GM19328 (cell line): Measurements from ENCODE around the gene SURF2.
"Not testable (repeated sequence)": the region's sequence is repeated elsewhere in the genome, so short reads cannot be mapped to it uniquely, and the experiment has no call there.

ENCODE experiments used
- ATAC-seq: cut with Tn5 transposase; IDR thresholded peaks from one replicate; pipeline ENCODE4 v1.9.1; 2021; ENCODE audit warnings: mild to moderate bottlenecking, moderate library complexity; ENCODE audit not compliant: unreplicated experiment

Gene SURF2

DNA sequence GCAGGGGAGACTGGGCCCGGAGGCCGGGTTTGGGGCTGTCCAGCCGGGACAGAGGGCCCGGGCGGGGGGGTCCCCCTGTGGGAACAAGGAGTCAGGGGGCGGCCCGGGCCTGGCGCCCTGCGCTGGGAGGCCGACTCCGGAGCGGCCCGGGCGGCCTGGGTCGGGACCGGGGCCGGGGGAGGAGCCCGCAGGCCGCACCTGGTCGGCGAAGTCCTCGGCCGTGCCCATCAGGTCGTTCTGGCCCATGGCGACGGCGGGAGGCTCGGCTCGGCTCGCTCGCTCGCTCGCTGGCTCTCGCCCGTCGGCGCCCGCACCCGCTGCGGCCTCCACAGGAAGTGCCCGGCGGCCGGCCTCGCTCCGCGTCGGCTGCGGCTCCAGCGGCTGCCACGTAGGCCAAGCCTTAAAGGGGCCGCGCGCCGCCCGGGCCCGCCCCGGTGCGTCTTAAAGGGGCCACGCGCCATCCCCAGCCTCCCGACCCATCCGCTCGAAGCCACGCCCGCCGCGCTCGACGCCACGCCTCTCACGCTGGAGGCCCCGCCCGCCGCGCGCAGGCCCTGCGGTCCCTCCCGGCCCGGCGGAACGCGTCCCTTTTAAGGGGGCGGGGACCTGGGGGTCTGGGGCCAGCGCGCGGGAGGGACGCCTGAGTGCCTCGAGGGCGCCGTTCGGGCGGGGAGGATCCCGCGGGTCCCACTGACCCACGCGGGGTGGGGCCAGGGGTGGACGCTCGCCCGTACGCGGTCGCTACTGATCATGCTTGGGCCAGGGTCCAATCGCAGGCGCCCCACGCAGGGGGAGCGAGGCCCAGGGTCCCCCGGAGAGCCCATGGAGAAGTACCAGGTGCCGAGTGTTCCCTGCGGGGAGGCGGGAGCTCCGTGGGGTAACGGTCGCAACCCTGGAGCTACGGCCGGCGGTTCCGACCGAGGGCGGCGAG is 19.6 kb downstream of the SURF2 start, which contains the start of the genes STKLD1 and SURF4:
Gene STKLD1, plus strand, starts transcription at position 643 of the 931 bp plus-strand sequence. Its CDS starts 108 bp downstream, at position 751.
Gene SURF4, minus strand, starts transcription at position 337 of the 931 bp plus-strand sequence. Its CDS starts 91 bp downstream, at position 246.
- ATAC-seq = peak; percentile 77

DNA sequence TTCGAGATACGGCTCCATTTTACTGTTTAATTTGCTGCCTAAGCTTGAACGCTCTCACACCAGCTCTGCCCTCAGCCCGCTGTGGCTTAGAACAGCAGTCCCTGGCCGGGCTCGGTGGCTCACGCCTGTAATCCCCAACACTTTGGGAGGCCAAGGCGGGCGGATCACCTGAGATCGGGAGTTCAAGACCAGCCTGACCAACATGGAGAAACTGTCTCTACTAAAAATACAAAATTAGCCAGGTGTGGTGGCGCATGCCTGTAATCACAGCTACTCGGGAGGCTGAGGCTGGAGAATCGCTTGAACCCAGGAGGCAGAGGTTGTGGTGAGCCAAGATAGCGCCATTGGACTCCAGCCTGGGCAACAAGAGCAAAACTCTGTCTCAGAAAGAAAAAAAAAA is 20.9 kb downstream of the SURF2 start:
- ATAC-seq = not testable (repeated sequence)

DNA sequence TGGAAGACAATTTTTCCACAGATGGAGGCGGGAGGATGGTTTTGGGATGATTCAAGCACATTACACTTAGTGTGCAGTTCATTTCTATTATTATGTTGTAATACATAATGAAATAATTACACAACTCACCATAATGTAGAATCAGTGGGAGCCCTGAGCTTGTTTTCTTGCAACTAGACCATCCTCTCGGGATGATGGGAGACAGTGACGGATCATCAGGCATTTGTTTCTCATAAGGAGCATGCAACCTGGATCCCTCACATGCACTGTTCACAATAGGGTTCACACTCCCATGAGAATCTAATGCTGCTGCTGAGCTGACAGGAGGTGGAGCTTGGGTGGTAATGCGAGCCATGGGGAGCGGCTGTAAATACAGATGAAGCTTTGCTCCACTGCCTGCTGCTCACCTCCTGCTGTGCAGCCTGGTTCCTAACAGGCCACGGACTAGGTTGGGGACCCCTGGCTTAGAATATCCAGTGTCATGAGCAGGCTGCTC is 21.4 kb downstream of the SURF2 start:
- ATAC-seq = no peak

DNA sequence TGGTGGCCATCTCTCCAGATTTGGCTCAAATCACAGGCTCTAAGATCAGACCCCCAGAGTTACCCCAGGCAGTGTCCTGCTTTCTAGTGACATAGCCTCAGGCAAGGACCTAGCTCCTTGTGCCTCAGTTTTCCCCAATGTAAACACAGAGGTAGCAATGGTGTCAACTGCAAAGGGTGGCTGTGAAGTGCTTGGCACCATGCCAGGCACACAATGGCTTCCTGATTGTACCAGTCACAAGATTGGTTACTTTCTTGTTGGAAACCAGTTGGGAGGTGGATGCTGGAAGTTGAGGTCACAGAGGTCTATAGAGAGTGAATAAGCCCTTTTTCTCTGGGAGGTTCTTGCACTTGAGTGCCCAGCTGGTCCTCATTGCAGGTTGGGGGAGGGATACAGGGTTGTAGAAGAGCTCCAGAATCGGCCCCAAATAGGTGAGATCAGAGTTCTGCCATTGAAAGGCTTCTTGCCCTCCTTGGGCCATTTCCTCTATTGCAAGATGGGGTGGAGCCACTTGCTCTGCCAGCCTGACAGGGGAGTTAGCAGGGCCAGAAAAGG is 22.1 kb downstream of the SURF2 start:
- ATAC-seq = no peak

DNA sequence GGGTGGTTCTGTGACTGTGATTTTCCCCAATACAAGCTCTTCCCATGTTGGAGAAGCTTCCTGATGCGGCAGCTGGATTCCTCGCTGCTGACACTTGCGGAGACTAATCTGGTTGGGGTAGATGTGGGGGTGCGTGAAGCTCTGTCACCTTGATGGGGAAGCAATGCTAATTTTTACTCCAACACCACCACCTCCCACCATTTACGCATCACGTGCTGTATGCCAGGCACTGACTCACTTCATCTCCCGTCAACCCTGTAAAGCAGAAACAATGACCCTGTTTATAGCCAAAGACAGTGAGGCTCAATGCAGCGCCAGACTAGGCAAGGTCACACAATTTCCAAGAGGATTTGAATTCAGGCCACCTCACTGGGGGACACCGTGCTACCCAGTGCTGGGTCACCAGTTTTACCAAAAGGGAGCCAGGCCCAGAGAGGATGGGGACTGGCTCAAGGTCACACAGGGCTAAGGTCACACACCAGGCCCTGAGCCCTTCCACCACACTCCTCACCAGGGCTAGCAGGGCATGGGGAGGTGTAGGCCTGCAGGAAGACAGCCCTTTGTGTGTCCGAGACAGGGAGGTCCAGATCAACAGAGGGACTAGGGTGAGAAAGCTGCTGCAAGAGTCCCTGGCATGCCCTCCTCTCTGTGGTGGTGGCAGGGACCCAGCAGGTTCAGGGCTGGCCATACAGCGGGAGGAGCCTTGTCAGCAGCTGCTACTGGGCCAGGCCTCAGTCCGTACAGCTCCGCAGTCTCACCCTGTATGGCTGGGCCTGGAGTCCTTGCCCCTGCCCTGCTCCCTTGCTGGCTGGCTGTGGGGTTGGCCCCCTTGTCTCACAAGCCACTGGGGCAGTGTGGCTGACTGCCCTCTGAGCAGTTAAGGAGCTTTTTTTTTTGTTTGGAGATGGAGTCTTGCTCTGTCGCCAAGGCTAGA is 23.1 kb downstream of the SURF2 start:
- no peak for ATAC-seq

DNA sequence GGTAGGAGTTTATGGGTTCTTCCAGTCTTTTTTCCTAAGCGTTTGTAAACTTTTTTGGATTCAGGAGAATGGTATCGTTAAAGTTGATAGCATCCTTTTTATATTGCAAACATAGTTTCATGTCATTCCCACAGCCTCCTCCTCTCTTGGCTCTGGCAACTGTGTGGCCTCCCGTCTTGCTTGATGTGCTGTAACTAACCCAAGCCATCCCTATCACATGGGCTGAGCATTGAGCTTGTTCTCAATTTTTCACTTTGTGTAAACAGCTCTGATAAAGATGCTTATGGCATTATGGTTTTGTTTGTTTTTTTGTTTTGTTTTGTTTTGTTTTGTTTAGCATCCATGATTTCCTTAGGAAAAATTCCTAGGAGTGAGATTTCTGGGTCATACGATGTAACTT is 24.4 kb downstream of the SURF2 start:
- ATAC-seq = no peak

DNA sequence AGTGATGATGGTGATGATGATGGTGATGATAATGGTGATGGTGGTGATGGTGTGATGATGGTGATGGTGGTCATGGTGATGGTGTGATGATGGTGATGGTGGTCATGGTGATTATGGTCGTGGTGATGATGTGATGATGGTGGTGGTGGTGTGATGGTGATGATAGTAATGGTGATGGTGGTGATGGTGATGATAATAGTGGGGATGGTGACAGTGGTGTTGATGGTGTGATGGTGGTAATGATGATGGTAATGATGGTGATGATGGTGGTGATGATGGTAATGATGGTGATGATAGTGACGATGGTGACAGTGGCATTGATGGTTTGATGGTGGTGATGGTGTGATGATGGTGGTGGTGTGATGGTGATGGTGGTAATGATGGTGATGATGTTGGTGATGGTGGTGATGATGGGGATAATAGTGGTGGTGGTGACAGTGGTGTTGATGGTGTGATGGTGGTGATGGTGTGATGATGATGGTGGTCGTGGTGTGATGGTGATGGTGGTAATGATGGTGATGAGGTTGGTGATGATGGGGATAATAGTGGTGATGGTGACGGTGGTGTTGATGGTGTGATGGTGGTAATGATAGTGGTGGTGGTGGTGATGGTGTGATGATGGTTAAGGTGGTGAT is 26.3 kb downstream of the SURF2 start:
- ATAC-seq = no peak

DNA sequence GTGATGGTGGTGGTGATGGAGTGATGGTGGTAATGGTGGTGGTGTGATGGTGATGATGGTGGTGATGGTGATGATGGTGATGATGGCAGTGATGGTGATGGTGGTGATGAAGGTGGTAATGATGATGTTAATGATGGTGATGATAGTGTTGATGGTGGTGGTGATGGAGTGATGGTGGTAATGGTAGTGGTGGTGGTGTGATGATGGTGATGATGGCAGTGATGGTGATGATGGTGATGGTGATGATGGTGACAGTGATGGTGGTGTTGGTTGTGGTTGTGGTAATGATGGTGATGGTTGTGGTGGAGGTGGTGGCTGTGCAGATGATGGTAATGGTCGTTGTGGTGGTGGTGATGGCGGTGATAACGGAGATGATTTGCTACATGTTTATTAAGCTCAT is 27.1 kb downstream of the SURF2 start:
- no peak for ATAC-seq

DNA sequence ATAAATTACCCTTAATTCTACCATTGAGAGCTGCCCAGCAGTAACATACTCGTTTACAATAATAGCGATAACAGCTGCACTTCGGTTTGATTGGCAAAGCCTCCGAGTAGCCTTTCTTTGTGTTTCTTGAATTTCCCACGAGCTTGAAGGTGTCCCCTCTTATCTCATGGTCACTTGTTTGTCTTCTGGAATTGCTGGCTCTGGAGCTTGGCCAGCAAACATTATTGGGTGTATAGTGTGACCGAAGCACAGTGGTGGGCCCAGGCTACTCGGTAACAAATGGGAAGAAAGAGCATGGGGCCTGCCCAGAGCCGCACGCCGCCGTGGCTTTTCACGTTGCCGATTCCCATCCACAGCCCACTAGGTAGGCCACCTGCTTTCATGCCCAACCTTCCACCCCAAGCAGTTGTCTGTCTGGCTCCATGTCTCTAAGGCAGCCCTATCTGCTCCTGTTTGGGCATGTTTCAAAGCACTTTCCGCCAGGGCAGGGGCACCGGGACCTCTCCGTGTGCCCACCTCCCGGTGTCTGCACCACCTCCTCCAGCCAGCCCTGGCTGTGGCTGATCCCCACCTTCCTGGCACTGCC is 28.5 kb downstream of the SURF2 start:
- no peak for ATAC-seq

DNA sequence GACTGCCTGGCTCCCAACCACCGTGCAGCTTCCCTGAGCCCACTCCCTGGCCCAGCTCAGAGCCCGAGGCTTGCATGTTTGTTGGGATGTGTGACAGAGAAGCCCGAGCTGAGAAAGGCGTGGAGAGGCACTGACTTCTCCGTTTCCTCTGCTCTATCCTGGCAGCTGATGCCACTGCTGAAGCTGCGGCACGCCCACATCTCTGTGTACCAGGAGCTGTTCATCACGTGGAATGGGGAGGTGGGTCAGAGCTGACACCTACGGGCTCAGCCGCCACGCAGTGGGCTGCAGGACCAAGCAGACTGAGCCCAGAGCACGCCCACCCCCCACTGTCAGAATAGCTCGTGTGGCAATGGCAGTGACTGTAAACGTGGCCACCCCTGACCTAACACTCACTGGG is 29.1 kb downstream of the SURF2 start:
- ATAC-seq = no peak

DNA sequence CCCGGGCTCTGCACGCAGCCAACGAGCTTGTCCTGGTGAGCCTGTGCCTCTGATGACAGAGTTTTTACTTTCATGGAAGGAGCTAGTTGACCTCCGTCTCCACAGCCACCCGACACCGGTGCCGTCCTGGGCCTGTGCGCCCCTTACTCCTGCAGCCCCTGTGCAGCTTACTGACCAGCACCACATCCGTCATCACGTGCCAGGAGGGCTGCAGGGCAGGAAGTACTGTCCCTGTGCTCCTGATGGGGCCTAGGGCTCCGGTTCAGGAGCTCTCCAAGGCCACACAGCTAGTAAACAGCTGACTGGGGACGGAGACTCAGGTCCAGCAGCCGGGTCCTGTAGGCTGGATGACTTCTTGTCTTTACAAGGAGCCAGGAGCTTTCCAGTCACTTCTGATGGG is 30.0 kb downstream of the SURF2 start:
- no peak for ATAC-seq

DNA sequence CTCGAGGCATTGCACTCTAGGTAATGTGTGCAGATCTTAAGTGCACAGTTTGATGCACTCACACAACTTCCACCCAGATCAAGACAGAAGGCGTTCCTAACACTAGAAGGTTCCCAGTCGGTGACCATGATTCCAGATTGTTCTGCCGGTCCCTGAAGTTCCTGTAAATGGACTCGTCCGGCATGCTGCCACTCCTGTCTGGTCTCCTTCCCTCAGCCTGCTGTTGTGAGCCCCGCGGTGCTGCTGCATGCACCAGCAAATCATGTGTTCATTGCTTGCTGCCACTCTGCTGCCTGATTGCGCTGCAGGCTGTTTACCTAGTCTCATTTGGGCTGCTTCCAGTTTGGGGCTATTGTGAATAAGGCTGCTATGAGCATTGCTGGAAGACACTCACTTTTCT is 31.3 kb downstream of the SURF2 start:
- no peak for ATAC-seq

DNA sequence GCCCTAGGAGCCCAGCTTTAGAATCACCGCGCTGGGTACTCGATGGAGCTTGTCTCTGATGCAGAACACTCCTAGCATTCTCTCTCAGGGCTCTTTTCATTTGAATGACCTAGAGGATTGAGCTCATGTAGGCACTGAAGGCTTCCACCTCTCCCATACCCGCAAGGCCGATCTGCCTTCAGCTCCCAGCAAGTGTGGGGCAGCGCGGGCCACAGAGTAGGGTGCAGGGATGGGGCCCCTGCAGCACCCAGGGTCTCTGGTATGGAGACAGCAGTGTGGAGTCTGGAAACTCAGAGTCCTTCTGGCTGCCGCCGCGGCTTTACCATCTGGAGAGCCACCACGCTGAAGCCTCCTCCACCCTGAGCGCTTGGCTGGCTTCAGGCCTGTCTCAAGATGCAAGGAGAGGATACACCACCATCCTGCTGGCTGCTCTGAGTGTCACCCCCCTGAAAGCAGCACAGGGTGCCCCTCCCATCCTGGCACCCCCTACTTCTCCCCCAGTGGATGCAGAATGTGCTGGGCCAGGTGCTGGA is 32.7 kb downstream of the SURF2 start:
- no peak for ATAC-seq

DNA sequence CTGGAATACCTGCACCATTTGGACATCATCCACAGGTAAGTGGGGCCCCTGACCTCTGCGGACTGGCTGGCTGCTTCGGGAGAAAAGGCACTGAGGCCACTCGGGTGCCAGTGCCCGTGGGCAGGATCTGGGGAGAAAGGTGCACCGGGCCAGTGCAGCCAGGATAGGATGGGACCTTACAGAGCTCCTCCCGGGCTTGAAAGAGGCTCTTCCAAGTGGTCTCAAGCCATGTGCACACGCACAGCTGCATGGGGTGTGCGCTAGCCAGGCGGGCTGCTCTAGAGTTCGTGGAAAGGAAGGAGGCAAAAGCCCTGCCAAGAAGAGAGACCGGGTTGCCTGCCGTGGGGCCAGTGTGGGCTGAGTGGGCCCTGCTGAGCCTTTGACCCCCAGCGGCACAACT is 33.2 kb downstream of the SURF2 start:
- no peak for ATAC-seq

DNA sequence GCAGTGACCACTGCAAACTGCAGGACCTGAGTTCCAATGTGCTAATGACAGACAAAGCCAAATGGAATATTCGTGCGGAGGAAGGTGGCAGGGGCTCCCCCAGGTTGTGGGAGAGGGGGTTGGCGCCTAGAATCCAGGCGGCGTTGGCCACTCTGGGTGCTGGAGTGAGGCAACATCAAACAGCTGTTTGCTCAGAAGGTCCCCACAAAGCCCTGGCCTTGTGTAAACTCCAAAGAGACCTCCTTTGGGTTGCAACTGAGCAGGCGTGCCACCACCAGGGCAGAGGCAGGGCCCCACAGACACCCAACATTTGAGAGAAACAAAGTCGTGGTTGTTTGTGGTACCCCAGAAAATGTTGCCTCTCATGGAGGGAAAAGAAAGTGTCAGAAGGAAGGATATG is 34.4 kb downstream of the SURF2 start:
- no peak for ATAC-seq

DNA sequence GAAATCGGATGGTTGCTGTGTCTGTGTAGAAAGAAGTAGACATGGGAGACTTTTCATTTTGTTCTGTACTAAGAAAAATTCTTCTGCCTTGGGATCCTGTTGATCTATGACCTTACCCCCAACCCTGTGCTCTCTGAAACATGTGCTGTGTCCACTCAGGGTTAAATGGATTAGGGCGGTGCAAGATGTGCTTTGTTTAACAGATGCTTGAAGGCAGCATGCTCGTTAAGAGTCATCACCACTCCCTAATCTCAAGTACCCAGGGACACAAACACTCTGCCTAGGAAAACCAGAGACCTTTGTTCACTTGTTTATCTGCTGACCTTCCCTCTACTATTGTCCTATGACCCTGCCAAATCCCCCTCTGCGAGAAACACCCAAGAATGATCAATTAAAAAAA is 35.1 kb downstream of the SURF2 start:
- ATAC-seq = not testable (repeated sequence)

DNA sequence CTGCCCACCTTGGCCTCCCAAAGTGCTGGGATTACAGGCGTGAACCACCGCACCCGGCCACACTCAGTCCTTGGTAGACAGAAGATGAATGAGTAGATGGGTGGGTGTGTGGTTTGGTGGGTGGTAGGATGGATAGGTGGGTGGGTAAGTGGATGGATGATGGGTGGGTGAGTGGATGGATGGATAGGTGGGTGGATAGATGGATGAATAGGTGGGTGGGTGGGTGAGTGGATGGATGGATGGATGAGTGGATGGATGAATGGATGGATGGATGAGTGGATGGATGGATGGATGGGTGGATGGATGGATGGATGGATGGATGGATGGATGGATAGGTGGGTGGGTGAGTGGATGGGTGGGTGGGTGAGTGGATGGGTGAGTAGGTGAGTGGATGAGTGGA is 36.0 kb downstream of the SURF2 start:
- not testable (repeated sequence) for ATAC-seq

DNA sequence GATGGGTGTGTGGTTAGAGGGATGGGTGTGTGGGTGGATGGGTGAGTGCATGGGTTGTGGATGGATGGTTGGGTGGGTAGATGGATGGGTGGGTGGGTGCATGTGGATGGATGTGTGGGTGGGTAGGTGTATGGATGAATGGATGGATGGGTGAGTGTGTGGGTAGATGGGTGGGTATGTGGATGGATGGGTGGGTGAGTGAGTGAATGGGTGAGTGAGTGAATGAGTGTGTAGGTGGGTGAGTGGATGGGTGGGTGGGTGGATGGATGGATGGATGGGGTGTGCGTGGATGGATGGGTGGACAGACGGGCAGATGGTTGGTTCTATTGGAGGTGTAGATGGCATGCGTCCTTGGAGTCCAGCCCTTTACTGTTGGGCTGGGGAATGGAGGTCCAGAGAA is 37.0 kb downstream of the SURF2 start:
- ATAC-seq = no peak

DNA sequence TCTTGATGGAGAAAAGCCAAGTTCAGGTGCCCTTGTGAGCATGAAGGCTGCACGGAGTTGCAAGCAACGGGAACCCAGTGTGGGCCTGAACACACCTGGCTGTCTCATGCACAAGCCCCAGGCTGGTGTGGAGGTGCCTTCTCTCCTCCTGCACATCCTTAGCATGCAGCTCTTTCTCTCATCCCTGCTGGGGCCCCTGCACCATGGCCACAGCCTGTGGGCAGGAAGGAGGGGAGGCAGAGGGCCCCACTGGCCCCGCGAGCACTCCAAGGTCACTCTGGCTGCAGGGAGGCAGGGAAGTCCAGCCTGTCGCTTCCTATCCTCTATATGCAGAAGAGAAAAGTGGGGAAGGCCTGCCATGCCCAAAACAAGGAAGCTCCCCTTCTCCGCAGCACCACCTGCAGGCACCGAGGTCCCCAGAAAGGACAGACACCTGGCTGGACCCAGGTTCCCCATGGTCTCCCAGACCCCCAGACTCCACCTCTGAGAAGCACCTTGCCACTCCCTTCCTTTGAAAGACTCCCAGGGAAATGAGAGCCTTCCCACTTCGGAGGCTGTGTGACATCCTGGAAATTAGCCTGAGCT is 38.4 kb downstream of the SURF2 start:
- no peak for ATAC-seq

DNA sequence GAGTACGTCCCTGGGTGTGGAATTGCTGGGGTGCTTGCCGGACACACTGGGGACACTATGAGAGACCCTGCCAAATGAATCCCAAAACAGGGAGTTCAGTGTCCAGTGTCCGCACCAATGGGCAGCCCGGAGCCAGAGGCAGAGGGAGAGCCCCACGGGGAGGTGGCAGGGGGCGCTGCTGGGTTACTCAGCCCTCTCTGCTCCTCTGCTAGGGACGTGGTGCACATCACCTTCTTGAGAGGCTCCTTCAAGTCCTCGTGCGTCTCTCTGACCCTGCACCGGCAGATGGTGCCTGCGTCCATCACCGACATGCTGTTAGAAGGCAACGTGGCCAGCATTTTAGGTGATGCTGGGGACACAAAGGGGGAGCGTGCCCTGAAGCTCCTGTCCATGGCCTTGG is 40.6 kb downstream of the SURF2 start:
- no peak for ATAC-seq
